HT-29 (cell line): Measurements from ENCODE around the gene CLIC5. TPM values are rescaled to one million over a fixed set of nuclear protein-coding genes. Genes with fewer than 3 reads are reported as not detected.

Experiments used
- DNase-seq: peaks from one replicate; pipeline ENCODE4 v3.0.0-alpha.2; 2015; ENCODE audit warnings: low spot score
- small RNA-seq: library from RNA; depleted of rRNA; stranded (forward); fragments of <200 nt; gene quantifications from one replicate; pipeline ENCODE3, GENCODE V24; 2014
- total RNA-seq: library from RNA; depleted of rRNA; stranded (reverse); fragments of >200 nt; shearing (Covaris generic); gene quantifications from 2 replicates; pipeline ENCODE4 v1.2.3, GENCODE V29; 2014; rRNA removed

CLIC5 gene
- total RNA-seq, 1 experiment from 2014 or later, result 4.0 TPM

GRCh38 chr6:45843848-45844521 is 171.7 kb downstream of the CLIC5 start:
- no peak for DNase-seq

GRCh38 chr6:45841062-45841461 is 174.6 kb downstream of the CLIC5 start:
- no peak for DNase-seq

DNA sequence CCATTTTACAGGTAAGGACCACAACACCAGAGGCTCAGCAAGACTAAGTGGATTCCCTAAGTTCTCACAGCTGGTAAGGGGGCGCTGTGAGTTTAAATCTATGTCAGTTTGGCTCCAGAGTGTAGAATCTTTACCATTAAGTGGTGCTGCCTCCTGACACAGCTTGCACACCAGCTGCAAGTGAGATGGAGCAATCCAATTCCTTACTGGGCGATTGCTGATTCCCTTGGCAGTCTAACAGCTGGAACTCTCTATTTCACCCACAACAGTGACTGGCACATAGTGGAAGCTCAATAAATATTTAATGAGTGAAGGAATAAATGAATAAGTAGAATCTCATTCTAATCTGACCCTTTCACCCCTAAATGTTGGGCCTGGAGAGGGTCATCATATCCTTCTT is 176.7 kb downstream of the CLIC5 start:
- no peak for DNase-seq

GRCh38 chr6:45838451-45838850 is 177.2 kb downstream of the CLIC5 start:
- DNase-seq, result no peak

- no peak for DNase-seq
Observed at GRCh38 chr6:45837541-45838200, 178.0 kb downstream of the CLIC5 start.

GRCh38 chr6:45836984-45837383 is 178.7 kb downstream of the CLIC5 start:
- no peak for DNase-seq

DNA sequence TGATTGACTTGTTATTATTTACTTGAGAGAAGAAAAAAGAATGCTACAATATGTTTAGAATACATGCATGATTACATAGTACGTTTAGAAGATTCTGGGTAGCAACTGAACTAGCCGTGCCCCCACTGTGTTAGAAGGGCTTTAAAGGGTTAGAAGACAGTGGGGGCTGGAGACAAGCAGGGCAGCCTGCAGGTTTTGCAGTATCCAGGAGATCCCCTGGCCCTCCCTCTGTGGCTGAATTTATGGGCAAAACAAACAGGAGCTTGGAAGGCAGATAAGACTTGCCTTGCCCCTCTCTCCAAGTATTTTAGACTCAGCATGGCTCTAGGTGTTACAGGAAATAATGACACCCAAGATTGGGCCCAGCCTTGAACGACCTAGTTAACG is 179.2 kb downstream of the CLIC5 start:
- DNase-seq, result no peak

DNA sequence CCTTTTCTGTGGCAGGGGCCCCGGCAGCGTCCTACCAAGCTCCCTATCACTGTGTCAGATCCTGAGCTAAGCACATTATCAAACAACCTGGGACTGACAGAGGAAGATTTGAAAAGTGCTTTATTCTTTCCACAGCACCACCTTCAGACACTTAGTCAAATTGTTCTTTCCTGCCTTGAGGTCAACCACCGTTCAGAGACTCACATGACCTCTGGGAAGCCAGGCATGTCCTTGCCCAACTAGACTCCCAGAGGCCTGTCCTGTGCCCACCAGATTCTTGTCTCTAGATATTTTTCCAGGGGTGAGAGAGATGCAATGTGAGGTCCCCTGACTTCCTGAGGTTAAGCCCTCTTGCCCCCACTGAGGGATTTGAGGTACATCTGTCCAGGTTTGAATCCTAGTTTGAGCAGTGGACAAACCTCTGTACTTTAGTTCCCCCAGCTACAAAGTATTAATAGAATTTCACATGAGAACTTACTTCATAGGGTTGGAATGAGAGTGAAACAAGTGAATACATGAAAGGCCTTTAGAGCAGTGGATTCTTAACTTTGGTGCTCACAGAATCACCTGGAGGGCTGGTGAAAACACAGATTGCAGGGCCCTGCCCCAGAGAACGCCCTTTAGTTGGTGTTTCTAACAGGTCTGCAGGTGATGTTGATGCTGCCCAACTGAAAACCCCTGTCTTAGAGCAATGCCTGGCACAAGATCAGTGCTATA is 179.8 kb downstream of the CLIC5 start:
- DNase-seq, result no peak

- no peak for DNase-seq
Observed at GRCh38 chr6:45832063-45832462, 183.6 kb downstream of the CLIC5 start.

Small RNAs within 50 kb of the gene (small RNA-seq; reads per million reads assigned to genes)
- not detected for gene RNU6-754P

Other genes with a start within 250 kb of the CLIC5 start
- 2.0 and 3.4 TPM in 2 replicates for gene ENPP4, start 114.1 kb upstream of the CLIC5 start, total RNA-seq
- gene ENPP5, start 155.1 kb upstream of the CLIC5 start, total RNA-seq, result 1.4 TPM in 1 of 2 replicates, not detected in the other